Islet precursor cell (in vitro differentiated cells): ENCODE data around the gene PALLD.
A peak's percentile ranks its signal among the peaks of the same experiment; 100 is the strongest.

Experiments
- DNase-seq: peaks from one replicate; pipeline ENCODE4 v3.0.0-alpha.2; 2018

The PALLD gene

DNA sequence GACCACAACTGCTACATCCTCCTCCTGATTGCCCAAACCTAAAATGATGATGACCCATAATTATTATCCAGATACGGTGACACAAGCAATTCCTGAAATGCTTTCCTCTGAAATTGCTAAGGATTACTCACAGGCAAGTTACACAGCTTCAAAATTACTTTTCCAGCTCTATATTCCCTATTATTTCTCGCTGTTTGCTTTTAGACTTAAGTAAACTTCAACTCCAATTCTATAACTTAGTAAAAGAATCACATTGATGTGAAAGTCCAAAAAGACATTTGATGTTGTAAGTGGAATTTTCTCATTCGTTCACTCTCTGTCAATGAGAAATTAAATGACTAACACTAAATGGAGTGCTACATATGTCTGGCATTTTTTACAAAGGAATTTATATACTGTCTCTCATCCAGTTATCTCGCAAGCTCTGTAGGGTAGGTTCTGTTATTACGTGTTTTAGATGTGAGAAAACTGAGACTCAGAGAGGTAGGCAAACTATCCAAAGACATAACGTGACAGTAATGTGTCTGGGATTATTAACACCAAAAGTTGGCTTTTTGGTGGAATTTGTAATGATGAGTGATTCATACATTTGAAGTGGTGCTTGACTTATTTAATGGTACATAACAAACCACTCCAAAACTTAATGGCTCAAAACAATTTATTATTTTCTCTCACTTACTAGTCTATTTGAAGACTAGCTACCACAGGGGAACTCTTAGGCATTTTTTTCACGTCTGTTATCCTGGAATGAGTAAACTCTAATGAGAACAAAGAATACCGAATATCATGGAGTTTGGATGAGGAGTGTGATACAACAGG is 31.5 kb downstream of the PALLD start:
- DNase-seq = no peak

DNA sequence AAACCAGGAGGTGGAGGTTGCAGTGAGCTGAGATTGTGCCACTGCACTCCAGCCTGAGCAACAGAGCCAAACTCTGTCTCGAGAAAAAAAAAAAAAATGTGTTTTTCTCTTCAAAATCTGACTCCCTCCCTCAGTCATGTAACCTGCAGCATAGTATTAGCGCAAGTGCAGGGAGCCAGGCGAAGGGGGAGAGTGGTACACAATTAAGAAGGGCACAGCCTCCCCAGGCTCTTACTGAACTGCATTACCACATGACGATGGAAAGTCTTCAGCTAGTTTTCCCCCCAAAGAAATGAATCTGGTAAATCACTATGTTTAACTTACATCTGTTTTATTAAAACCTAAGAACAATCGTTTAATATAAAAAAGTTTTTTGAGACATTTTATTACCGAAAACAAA is 32.4 kb downstream of the PALLD start:
- DNase-seq = no peak

DNA sequence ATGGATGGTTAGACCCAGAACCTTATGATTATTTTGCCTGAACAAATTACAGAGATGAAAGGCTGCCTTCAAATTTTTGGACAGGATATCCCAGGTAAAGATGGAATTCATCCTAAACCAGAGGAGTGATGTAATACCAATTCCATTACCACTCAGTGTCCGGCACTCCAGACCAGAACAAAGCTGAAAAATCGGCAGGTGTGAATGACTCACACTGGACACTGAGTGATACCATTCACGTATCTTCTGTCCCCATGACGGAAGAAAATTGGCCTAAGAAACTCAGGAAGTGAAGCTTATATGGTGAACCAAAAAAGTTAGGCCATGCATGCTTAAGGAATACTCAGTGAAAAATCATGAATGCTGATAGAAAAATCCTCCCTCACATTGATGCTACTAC is 34.5 kb downstream of the PALLD start:
- peak; percentile 61 for DNase-seq

- DNase-seq = no peak
These were observed 37.7 kb downstream of the PALLD start for GRCh38 chr4:168534535-168534934.

- DNase-seq = no peak
These were observed 38.8 kb downstream of the PALLD start for GRCh38 chr4:168535689-168536088.

DNA sequence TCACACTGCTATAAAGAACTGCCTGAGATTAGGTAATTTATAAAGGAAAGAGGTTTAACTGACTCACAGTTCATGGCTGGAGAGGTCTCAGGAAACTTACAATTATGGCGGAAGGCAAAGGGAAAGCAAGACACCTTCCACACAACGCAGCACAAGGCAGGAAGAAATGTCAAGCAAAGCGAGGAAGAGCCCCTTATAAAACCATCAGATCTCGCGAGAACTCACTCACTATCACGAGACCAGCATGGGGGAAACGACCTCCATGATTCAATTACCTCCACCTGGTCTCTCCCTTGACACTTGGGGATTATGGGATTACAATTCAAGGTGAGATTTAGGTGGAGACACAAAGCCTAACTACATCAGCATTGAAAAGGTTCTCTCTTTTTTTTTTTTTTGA is 39.6 kb downstream of the PALLD start:
- no peak for DNase-seq

DNA sequence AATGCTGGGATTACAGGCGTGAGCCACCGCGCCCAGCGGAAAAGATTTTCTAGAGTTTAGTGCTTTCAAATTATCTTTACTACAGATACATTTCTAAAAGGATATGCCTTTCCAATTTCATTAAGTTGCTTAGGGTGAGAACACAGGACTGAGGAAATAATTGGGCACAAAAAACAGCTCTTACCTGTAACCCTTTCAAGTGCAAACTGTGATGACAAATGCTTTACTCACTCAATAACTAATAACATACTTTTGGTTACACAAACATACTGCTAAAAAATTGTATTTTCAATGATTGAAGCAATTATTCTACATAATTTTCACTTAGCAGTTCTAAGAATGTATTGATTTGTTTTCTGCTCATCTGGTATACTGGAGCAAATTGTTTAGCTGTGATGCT is 40.2 kb downstream of the PALLD start:
- no peak for DNase-seq

DNA sequence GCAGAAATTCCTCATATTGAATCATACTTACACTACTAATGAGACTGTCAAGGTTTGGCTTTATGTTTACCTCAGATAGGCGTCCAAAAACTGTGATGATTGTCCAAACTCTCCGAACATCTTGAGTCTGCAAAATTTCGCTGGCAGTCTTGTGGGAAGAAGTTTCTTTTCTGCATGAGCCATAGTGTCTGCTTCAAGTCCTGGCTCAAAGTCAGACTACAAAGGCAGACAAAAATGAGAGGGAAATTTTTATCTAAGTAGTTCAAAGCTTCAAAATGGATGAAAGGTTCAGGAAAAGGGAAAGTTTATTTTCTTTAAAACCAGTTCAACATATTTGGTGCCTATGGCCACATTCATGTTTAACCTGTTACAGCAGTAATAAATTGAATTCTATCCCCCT is 40.7 kb downstream of the PALLD start:
- no peak for DNase-seq

GRCh38 chr4:168538632-168539031 is 41.8 kb downstream of the PALLD start:
- DNase-seq = no peak

DNA sequence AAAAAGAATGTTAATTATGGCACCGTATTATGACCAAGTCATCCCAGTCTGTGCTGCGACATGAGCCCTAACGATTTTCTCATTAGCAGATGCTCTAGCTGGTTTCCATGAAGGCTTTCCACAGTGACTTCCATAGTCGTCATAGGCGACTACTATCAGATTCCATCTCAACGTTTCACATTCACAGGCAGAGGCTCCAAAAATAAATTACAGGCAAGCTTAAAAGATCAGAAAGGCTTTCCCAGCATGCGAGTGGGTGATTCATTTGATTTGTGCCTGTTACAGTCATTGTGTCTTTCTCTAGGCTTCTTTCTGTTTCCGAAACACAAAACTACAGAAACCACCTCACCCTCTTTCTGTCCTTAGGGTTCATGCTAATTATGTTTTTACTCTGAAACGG is 43.2 kb downstream of the PALLD start:
- DNase-seq = no peak

GRCh38 chr4:168540503-168541265 is 43.8 kb downstream of the PALLD start:
- no peak for DNase-seq

- DNase-seq = no peak
These were observed 44.6 kb downstream of the PALLD start for GRCh38 chr4:168541266-168541953.

DNA sequence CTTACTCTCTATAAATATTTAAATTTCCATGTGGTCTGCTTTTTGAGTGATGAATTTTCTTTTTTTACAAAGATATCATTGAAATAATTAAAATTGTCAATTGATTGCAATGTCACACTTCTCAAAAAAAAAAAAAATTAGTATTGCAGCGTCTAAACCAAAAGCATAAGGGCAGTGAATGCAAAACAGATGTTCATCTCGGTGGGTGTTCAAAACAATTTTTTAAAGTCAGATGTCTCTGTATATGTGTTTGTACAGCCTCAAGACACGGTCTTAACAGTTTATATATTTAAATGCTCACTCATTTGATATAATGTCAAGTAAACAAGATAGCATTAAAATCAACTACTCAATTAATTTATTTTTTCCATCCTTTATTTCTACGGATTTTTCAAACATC is 52.3 kb downstream of the PALLD start:
- DNase-seq = no peak

GRCh38 chr4:168550064-168550766 is 53.4 kb downstream of the PALLD start:
- DNase-seq = no peak

- no peak for DNase-seq
These were observed 54.4 kb downstream of the PALLD start for GRCh38 chr4:168551211-168551610.

DNA sequence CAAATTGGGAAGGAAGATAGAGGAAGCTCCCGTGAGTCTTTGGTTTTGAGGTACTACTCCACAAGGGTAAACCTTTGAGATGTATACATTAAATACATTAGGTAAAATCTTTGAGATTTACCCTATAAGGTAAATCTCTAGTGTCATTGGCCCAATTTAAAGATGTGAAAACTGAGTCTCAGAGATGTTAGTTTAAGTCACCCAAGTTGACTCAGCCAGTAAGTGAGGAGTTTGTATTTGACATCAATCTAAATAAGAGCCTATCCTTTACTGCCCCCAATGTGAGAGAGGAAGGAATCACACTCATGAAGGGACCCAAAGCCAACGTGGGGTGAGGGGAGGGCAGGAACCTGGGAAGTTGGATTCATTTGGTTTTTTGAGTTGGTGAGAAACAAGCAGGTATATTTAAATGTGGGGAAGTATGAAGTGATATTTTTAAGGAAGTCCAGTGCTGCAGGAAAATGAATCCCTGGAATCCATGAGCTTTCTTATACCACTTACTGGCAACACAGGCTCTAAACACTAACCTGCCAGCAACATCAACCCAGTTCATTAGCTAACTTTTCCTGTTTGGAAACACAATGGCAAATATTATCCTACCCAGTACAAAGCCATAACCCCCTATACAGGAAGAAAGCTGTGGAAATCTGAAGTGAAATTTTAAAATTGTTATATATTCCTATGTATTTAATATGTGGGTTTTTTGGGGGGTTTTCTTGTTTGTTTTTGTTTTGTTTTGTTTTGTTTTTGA is 55.3 kb downstream of the PALLD start:
- no peak for DNase-seq

DNA sequence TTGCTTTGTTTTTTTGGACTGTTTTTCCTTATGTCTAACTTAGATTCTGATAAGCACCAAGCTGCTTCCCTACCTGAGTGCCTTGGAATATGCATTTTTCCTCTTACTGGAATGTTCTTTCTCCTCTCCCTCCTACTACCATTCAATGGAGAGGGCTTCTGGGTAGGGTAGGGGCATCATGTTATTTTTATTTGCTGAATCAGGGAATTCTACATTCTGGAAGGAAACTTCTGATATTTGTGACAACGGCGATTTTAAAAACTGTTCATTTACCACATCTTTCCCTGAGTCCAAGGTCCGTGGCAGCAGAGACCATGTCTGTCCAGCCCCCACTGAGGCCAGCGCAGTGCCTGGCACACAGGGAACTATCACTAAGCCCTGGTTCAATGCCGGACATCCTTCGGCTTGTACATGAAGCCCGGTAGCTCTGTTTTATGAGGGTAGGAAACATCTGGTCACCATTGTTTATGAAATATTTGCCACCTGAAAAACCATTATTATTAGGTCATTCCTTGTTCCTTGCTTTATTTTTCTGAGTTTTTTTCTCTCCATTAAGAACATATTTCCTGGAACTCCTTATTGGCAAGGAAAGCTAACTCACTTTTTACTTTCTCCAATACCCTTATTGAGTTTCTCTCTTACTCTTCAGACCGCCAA is 57.0 kb downstream of the PALLD start:
- no peak for DNase-seq

- DNase-seq = no peak
These were observed 58.6 kb downstream of the PALLD start for GRCh38 chr4:168555437-168555836.

DNA sequence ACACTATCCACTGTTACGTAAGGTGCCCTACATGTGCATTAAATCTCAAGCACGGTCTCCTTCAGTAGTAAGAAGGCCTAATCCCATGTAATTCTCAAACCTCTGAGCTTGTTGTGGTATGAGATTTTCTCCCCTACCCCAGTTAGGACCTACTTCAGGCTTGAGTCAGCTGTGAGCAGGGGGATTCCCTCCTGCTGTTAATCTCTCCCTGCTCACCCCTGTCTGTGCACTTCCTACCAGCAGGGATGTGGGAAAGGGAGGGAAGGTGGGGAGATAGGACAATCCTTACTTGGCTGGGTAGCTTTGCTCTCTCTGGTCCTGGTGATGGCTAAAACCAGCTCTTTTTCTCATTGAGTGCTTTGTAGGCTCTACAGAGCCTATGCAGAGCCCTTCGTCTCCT is 60.8 kb downstream of the PALLD start:
- no peak for DNase-seq

DNA sequence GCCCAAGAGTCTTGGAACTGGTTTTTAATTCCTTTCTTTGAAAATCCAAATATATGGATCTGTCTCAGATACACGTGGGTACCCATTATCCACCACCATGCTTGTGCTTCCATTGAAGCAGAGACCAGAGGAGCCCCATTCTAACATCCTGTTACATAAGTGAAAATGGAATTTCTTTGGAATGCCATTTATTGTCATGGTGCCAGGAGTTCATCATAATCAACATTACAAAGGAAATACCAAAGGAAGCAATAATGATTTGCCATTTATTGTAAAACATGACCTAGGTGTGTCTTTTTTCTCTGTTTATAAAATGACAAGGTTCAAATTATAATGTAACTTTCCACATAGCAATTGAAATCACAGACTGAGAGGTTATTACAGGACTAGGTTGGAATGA is 61.7 kb downstream of the PALLD start:
- no peak for DNase-seq
